Adipose tissue (tissue), 3 donors: Measurements from ENCODE around the gene PLA2G4D. TPM values are rescaled to one million over a fixed set of nuclear protein-coding genes. Genes with fewer than 3 reads are reported as not detected.

ENCODE experiments used
- H3K27ac ChIP-seq: one replicate; pipeline ENCODE4 v1.5.1; 2013; ENCODE audit warnings: low read depth, low read length
- WGBS, 3 donors: extraction: QIAGEN DNeasy Blood & Tissue Kit; methylation state at CpG; one replicate each; pipeline ENCODE4 v1.1.7; 2013; 5-methylcytosine and 5-hydroxymethylcytosine counted together
- polyA plus RNA-seq, 3 donors: library from polyadenylated mRNA; stranded (reverse); fragments of 200-250 nt; gene quantifications; one replicate each; pipeline ENCODE4 v1.2.3, GENCODE V29; 2013
- donor health status: healthy with polysubstance abuse.
- donor health status: Bipolar disorder and iron deficiency.
- donor health status: healthy.

Gene PLA2G4D
- polyA plus RNA-seq, 3 donors, result 0.34 TPM; not detected in 2

DNA sequence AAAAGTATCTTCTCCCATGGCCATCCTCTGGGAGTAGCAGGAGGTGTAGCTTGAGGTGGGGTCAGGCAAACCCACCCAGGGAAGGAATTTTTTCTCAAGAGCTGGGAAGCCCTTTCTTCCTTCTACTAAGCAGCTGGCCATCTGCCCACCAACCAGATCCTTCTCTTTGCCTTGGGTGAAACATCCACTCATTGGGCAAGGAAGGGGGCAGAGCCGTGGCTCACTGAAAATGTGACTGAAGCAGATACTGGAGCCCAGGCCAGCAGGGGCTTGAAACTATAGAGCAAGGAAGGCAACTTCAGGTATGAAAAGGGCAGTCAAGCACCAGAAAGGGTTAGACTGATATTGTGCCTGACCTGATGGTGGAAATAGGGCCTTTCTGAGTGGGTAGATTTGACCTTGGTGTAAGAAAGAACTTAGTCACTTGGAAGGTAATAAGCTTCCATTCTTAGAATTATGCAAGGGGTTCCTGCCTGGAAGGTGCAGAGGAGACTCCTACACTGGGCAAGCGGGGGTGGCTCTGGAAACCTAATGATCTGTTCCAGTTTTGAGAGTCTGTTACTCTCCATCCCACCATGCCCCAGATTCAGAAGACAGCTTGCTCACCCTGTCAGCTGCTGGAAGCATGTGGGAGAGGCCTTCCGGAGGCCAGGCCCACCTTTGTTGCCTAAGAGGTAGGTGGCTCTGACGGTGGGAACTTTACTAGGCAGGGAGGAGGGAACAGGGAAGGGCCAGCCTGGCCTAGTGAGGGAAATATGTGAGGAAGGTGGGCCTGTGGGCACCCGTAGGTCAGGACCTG, 51.6 kb downstream of the PLA2G4D start:
- WGBS, 3 donors, result 88 to 89% (median 89%) methylated on average over 5 of the region's 5 CpGs
- no peak overlapping the region for H3K27ac ChIP-seq

DNA sequence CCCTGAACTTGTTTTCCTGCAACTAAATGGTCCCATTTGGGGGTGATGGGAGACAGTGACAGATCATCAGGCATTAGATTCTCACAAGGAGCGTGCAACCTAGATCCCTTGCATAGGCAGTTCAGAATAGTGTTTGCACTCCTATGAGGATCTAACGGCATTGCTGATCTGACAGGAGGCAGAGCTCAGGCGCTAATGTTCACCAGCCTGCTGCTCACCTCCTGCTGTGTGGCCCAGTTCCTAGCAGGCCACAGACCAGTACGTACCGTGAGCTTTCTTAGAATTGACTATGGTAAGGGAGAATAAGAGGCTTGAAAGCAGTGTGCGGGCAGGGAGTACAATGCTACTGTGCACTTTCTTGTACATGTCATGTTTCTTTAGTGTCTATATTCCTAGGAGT, 56.0 kb downstream of the PLA2G4D start:
- H3K27ac ChIP-seq, result no peak overlapping the region
- 94 to 98% (median 95%) methylated on average over 6 of the region's 6 CpGs for WGBS, 3 donors

DNA sequence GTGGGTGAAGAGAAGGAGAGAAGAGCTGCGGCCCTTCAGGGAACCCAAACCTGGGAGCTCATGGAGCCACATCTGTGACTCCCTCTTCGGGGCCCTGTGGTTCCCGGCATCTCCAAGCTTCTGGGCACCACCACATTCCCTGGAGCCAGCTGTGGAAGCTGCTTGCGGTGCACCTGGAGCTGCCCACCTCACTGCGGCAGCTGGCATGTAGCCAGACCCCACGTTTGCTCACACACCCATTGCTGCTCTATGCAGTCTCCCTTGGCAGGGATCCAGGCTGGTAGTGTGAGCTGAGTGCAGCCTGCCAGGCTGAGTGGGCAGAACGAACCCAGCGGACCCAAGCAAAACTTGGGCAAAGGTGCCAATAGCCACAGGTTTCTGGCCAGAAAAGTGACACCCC, 56.7 kb downstream of the PLA2G4D start:
- 50 to 63% (median 61%) methylated on average over 8 of the region's 8 CpGs for WGBS, 3 donors

DNA sequence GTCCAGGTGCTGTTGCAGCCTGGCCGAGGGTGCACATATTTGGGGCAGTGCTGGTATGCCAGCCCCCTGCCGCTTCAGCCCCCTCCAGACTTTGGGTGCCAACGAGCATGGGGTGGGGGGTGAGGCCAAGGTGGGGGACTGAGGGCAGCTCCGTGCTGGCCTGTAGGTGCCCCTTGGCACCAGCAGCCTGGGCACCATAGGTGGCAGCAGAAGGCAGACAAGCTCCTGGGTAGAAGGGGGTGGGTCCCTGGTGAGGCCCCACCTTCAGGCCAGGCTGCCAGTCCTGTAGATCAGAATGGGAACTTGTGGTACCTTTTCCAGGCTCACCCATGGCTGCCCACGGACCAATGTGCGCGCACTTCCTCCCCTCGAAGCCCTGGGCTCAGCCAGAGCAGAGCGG, 57.4 kb downstream of the PLA2G4D start:
- no peak overlapping the region for H3K27ac ChIP-seq
- WGBS, 3 donors, result 83 to 86% (median 84%) methylated on average over 8 to 9 of the region's 9 CpGs

More for the DNA sequence above, 56.7 kb downstream of the PLA2G4D start:
- no peak overlapping the region for H3K27ac ChIP-seq

DNA sequence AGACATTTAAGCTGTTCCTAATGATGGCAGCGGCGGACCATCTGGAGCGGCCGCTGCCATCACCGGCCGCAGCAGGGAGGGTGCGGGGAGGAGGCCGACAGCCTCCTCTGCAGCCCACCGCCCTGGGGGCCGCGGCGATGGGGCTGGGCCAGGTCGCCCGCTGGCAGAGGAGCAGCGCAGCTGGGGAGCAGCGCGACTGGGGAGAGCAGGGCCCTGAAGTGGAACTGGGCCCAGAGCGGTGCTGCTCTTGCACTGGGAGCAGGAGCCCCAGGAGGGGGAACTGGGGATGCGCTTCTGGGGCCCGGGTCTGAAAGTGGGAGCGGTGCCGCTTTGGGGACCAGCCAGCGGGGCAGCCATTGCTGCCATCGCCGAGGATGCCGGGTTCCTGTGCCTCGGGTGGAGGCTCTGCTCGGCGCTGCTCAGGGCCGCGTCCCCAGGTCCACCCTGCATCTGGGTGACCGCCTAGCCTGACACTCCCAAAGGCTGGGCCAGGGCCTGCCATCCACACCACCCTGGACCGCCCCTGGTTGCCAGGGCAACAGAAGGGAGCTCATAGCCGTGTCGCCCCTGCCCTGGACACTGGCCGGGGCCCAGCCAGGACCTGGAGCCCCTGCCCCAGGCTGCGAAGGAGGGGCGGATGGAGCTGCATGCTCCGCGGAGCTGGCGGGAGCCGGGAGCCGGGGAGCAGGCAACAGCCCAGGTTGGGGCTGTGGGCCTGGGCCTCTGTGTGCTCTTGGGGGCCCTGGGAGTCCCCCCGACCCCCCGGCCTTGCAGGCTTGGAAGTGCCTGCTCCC, 58.1 kb downstream of the PLA2G4D start:
- H3K27ac ChIP-seq, result no peak overlapping the region
- WGBS, 3 donors, result 85 to 90% (median 85%) methylated on average over 38 to 45 of the region's 45 CpGs

DNA sequence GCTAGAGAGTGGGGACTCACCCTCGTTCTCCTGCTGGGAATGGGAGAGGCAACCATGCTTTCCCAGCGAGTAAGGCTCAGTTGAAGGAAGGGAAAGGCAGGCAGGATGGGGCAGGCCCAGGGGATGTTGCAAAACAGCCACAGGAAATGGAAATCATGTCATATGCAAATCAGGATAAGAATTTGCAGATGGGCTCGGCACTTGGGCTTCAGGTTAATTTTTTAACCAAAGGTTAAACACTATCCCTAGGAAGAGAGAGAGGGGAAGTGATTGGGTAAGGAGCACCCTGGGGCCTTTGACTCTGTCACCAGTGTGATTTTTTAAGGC, 59.0 kb downstream of the PLA2G4D start:
- H3K27ac ChIP-seq, result no peak overlapping the region
- WGBS, 3 donors, result 30 to 51% (median 38%) methylated on average over 3 of the region's 3 CpGs

DNA sequence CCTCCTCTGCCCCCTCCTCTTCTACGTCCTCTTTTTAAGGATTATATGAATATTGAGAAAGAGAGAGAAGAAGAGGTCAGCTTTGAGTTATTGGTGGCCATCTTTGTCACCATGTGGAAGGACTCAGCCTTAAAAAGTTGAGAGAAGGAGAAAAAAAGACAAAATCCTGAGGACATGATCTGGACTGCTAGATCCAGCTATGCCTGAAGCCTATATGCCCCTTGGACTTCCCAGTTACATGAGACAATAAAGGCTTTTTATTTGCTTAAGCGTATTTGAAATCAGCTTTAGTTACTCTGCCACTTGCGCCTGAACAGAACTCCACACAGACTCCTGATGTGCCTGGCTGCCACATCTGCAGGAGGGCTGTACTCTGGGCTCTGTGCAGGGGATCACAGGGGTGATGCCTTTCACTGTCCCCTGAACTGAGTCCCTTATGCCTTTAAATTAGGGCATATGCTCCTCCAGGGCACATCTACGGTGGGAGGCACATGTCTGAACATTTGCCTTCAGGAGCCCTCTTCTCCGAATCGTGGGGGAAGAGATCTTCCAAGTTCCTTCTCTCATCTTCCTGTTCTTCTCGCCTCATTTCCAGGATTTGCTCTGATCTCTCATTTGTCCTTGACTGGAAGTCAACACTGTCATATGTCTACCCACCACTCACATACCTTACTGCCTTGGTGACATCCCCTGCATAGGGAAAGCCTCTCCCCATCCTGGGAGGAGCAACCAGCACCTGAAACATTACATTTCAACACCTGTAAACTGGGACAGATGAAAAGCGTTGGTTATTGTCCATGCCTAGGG, 59.5 kb downstream of the PLA2G4D start:
- H3K27ac ChIP-seq, result no peak overlapping the region
- WGBS, 3 donors, result 68 to 74% (median 71%) methylated on average over 8 of the region's 8 CpGs

DNA sequence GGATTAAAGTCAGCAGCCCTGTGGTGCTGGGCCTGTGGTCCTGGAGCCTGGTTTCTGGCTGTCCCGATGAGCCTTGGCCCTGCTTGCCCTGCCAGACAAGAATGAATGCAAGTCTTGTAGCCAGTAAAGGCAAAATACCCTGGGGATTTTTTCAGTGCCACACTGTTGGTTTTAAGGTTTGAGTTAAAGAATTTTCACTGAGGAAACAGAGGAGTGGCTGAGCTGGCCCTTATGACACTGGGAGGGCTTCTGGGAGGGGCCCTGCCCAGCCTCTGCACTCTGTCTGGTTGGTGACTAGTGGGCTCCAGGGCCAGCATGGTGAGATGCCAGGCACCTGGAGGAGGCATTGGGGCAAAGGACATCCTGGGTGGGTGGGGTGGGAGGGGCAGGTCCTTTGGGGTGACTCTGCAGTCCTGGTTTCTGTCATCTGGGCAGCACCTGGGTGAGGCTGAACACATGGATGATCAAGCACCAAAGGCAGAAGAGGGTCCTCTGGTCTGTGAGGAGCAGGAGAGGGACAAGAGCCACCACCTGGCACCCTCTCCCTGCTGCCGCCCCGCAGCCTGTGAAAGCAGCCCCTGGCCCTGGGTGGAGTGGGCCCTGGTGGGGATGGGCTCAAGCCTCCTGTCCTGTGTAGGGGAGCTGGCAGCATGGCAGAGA, 61.0 kb downstream of the PLA2G4D start:
- no peak overlapping the region for H3K27ac ChIP-seq
- 84 to 98% (median 95%) methylated on average over 3 of the region's 3 CpGs for WGBS, 3 donors

DNA sequence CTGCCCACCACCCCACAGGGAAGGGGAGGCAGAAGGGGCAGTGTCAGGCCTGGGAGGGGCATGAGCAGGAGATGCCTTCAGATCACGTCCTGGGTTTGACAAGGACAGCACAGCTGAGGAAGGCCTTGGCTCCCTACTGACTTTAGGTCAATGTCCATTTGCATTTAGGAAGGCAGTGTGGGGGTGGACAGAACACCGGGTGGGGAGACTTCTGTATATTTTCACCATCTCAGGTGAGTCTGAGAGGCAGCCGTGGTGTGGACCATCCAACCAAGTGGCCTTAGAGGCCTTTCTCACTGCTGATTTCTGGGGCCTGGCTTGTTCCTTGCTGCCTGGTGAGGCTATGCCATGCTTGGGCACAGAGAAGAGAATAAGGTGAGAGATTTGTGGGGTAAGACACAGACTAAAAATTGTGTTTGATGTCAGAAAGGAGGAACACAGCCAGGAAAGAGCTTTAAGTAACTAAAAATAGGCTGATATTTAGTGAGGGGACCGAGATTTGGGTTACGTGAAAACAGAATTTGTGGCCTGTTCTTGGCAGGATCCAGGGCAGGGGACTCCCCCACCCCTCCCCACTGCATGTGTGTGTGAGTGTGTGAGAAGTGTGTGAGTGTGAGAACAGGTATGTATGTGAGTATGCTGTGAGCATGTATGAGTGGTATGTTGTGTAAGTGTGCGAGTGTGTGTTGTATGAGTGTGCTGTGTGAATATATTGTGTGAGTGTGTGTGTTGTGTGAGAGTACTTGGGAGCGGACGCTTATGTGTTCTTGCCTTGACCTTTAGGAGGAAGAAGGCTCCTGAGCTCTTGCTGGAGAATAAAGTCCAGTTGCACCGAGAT, 61.8 kb downstream of the PLA2G4D start:
- 92 to 96% (median 93%) methylated on average over 9 of the region's 9 CpGs for WGBS, 3 donors
- H3K27ac ChIP-seq, result no peak overlapping the region

DNA sequence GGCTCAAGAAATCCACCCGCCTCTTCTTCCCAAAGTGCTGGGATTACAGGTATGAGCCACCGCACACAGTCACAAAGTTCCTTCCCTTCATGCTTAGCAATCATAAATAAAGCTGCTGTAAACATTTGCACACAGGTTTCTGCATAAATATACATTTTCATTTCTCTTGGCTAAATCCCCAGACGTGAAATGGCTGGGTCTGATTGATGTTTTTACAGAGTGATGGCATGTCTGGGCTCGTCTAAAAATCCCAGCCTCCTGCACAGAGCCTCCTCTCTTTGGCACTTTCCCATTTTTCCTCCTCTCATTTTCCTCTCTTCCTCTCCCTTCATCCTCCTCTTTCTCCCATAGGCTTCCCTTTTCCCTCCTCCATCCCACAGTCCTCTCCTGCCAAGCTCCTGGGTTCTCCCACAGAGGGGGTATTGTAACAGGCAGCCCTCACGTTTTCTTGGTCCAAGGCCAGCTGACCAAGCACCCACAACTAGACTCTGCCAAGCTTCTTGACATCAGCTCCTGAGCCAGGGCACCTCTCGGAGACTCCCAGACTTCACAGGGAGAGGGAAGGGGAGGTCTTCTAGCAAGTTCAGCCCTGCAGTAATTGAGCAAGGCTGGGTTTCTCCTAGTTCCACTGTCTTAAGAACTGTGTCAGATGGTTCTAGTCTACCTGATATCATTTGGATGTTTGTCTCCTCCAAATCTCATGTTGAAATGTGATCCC, 63.0 kb downstream of the PLA2G4D start:
- no peak overlapping the region for H3K27ac ChIP-seq
- 64 to 69% (median 65%) methylated on average over 6 of the region's 6 CpGs for WGBS, 3 donors

DNA sequence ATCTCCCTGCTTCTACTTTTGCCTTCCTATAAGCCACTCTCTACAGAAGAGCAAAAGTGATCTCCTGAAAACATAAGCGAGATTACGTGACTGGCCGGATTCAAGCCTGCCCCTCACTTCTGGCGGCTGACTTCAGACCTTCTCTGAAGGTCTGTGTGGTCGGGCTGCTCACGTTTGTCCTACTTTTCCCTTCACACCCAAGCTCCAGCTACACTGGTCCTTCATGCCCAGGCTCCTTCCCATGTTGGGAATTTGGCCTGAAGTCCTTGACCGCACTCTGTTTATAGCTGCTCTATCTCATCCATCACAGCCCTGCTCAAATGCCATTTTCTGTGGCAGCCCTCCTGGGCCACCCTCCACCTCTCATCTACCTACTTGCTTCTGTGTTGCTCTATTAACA, 66.8 kb downstream of the PLA2G4D start:
- no peak overlapping the region for H3K27ac ChIP-seq
- 72 to 89% (median 88%) methylated on average over 7 of the region's 7 CpGs for WGBS, 3 donors

DNA sequence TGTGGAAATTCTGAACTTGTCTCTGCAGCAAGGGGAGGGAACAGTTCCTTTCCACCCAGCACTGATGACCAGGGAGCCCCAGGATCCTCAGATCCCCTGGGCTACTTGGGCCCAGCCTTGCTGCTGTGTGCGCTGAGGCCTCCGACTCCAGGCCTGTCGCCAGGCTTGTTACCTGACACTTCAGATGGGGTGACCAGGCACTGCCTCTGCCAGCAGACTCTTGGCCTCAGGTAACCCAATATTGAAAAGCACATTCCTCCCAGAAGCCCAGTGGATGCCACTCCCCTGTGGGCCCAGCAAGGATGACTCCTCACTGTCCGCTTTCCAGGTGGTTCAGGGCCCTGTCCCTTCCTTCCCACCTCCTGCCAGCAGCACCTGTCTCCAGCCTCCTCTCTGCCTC, 70.1 kb downstream of the PLA2G4D start:
- WGBS, 3 donors, result 72 to 98% (median 73%) methylated on average over 3 to 4 of the region's 4 CpGs
- H3K27ac ChIP-seq, result no peak overlapping the region

DNA sequence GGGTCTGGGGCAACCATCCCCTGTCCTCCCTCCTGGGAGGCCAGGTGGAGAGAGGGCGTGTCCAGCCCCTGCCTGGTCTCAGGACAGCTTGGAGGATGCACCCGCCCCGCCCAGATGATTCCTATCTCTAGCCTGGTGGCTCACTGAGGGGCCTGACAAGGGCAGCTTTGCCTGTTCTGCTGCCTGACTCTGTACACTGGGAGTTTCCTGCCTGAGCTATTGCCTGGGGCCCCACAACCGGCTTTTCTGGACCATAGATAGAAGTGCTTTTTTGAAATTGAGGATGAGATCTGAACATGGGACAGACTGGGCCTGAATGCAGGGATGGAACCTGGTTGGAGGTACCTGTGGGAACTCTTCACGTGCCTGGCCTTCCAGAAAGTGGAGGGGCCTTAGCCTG, 72.8 kb downstream of the PLA2G4D start:
- H3K27ac ChIP-seq, result no peak overlapping the region
- 84 to 95% (median 90%) methylated on average over 4 to 5 of the region's 5 CpGs for WGBS, 3 donors

DNA sequence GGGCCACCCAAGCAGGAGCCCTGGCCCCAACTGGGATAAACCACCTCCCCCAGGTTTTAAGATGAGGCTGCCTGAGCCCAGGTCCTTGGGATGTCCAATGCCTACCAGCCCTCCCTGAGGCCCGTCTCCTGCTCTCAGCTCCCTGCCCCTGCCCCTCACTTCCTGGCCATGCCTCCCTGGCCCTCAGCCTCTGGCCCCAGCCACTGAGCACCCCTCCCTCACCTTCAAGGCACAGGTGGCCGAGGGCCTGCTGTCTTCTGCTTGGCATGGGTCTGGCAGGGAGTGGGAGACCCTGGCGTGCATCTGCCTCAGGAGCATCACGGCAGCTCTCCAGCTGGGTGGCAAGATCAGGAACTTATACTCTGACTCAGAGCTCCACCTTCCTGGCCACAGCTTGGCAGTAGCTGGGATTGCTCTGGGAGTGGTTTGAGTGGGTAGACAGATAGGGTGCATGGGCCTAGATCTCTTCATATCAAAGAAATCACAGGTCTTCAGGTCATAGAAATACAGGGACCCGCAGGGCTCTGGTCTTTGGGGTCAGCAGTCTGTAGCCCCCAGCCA, 73.6 kb downstream of the PLA2G4D start, which contains the start of gene PLA2G4E:
TSS of gene PLA2G4E (minus strand) at position 330 of the 561 bp plus-strand sequence. CDS start at position 318, 12 bp downstream.
- H3K27ac ChIP-seq, result no peak within 1 kb of the TSS
- WGBS, 3 donors, result 89 to 96% (median 92%) methylated on average over 5 of the region's 5 CpGs

DNA sequence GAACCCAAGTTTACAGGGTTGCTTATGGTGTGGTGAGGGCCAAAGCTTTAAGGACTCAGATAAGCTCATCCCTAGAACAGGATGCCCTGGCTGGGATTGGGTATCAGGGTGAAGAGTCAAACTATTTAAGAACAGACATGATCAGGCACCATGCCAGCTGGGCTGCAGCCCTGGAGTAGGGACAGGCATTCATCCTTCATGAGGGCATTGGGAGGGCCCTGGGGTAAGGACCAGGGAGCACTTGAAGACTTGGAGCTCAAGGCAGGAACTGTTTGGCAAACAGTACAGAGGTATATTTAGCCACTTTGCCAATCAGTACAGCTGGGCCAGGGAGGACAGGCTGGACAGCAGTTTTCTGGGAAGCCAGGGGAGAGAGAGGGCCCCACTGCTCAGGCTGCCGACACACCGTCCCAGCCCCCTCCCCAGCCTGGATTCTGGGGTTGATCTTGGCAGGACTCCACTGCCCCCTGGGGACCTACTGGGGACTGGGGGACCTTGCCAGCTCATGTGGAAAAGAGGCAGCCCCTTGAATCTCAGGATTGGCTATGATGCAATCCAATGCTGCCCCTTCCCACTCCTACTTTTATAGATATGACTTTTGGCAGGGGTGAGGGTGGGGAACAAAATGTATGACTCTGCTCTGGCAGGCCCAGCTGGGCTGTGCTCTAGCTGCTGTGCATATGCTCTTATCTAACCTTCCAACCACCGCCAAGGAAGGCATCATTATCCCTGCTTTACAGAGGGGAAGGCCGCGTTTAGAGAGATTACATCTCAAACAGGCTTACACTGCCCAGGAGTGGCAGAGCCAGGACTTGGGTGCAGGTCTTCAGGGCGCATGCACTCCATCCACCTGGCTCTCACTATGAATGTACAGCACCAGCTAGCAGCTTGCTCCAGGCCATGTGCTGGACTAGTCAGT, 75.8 kb downstream of the PLA2G4D start:
- 57 to 67% (median 58%) methylated on average over 6 of the region's 6 CpGs for WGBS, 3 donors
- H3K27ac ChIP-seq, result no peak overlapping the region
